WTC11 (cell line): ENCODE results near the gene FCN1. TPM values are rescaled to one million over a fixed set of nuclear protein-coding genes. Genes with fewer than 3 reads are reported as not detected.

Experiments
- ATAC-seq: fragments of 200-7000 bp; cut with Tn5 transposase; 2 replicates; pipeline ENCODE4 v1.10.0; 2021; ENCODE audit warnings: mild to moderate bottlenecking, moderate library complexity
- CTCF ChIA-PET: fragments of 300-600 bp; sonication (Branson Sonifier 250); formaldehyde crosslinking; loops from one replicate; lab custom pipeline; 2021; ENCODE audit warnings: antibody characterized with exemption; lab: Charles Lee
- POLR2A ChIA-PET: fragments of 350-600 bp; sonication (Branson Sonifier 250); formaldehyde crosslinking; loops from one replicate; lab custom pipeline; 2021; ENCODE audit warnings: antibody characterized with exemption; lab: Charles Lee
- DNase-seq: peaks from one replicate; pipeline ENCODE4 v3.0.0; 2021; ENCODE audit warnings: low spot score
- H3K27ac Mint-ChIP-seq: 2 replicates; pipeline ENCODE4 v1.8.0; 2021; ENCODE audit warnings: mixed read lengths
- H3K27me3 Mint-ChIP-seq: 2 replicates; pipeline ENCODE4 v1.8.0; 2021; ENCODE audit warnings: low read depth, mild to moderate bottlenecking, moderate library complexity, mixed read lengths
- H3K36me3 Mint-ChIP-seq: 2 replicates; pipeline ENCODE4 v1.8.0; 2021; ENCODE audit warnings: mixed read lengths
- H3K4me1 Mint-ChIP-seq: 2 replicates; pipeline ENCODE4 v1.8.0; 2022; ENCODE audit warnings: mixed read lengths
- H3K4me3 Mint-ChIP-seq: 2 replicates; pipeline ENCODE4 v1.8.0; 2021; ENCODE audit warnings: mild to moderate bottlenecking, moderate library complexity, mixed read lengths
- H3K9me3 Mint-ChIP-seq: 2 replicates; pipeline ENCODE4 v1.8.0; 2021; ENCODE audit warnings: mixed read lengths
- CREB1 ChIP-seq: sonication (generic); formaldehyde crosslinking; IDR thresholded peaks from 2 replicates; pipeline ENCODE4 v1.8.0; 2023; ENCODE audit warnings: mild to moderate bottlenecking, missing genetic modification reagents
- CREM ChIP-seq: sonication (generic); formaldehyde crosslinking; IDR thresholded peaks from 2 replicates; pipeline ENCODE4 v1.8.1; 2022; ENCODE audit warnings: mild to moderate bottlenecking, missing genetic modification reagents, moderate library complexity
- ERG ChIP-seq: fragments of 250-450 bp; sonication (Bioruptor Pico); IDR thresholded peaks from 2 replicates; pipeline ENCODE4 v1.8.0; 2021; ENCODE audit warnings: mild to moderate bottlenecking
- ESRRA ChIP-seq: sonication (generic); formaldehyde crosslinking; IDR thresholded peaks from 2 replicates; pipeline ENCODE4 v1.8.1; 2022; ENCODE audit warnings: mild to moderate bottlenecking, missing genetic modification reagents, borderline replicate concordance
- MLX ChIP-seq: sonication (generic); formaldehyde crosslinking; IDR thresholded peaks from 2 replicates; pipeline ENCODE4 v1.8.1; 2023; ENCODE audit warnings: mild to moderate bottlenecking, missing genetic modification reagents, moderate library complexity
- NFATC4 ChIP-seq: fragments of 250-450 bp; sonication (Bioruptor Pico); IDR thresholded peaks from 2 replicates; pipeline ENCODE4 v1.9.0; 2021; ENCODE audit warnings: mild to moderate bottlenecking
- NFE2L1 ChIP-seq: sonication (generic); formaldehyde crosslinking; IDR thresholded peaks from 2 replicates; pipeline ENCODE4 v1.8.1; 2023; ENCODE audit warnings: missing genetic modification reagents
- NR1H2 ChIP-seq: sonication (generic); formaldehyde crosslinking; IDR thresholded peaks from 2 replicates; pipeline ENCODE4 v1.9.0; 2021; ENCODE audit warnings: mild to moderate bottlenecking, moderate library complexity, missing genetic modification reagents
- PRDM15 ChIP-seq: sonication (generic); formaldehyde crosslinking; IDR thresholded peaks from 2 replicates; pipeline ENCODE4 v1.8.0; 2022; ENCODE audit warnings: missing genetic modification reagents
- RORB ChIP-seq: fragments of 250-450 bp; sonication (Bioruptor Pico); IDR thresholded peaks from 2 replicates; pipeline ENCODE4 v1.9.0; 2021; ENCODE audit warnings: mild to moderate bottlenecking
- TEAD1 ChIP-seq: sonication (generic); formaldehyde crosslinking; IDR thresholded peaks from 2 replicates; pipeline ENCODE4 v1.8.0; 2022; ENCODE audit warnings: mild to moderate bottlenecking, missing genetic modification reagents
- ZBTB21 ChIP-seq: sonication (generic); formaldehyde crosslinking; IDR thresholded peaks from 2 replicates; pipeline ENCODE4 v1.8.1; 2023; ENCODE audit warnings: mild to moderate bottlenecking, missing genetic modification reagents, borderline replicate concordance
- ZNF396 ChIP-seq: fragments of 250-450 bp; sonication (Bioruptor Pico); IDR thresholded peaks from 2 replicates; pipeline ENCODE4 v1.8.0; 2021; ENCODE audit warnings: mild to moderate bottlenecking, moderate library complexity, borderline replicate concordance
- ZNF416 ChIP-seq: fragments of 250-450 bp; sonication (Bioruptor Pico); IDR thresholded peaks from 2 replicates; pipeline ENCODE4 v1.9.0; 2021; ENCODE audit warnings: mild to moderate bottlenecking, inconsistent platforms
- ZNF671 ChIP-seq: fragments of 250-450 bp; sonication (Bioruptor Pico); IDR thresholded peaks from 2 replicates; pipeline ENCODE4 v1.8.0; 2021; ENCODE audit warnings: mild to moderate bottlenecking
- ZSCAN18 ChIP-seq: fragments of 250-450 bp; sonication (Bioruptor Pico); IDR thresholded peaks from 2 replicates; pipeline ENCODE4 v2.1.2; 2022; ENCODE audit warnings: mild to moderate bottlenecking, moderate library complexity
- total RNA-seq: library from RNA; stranded (reverse); gene quantifications from 3 replicates; pipeline ENCODE4 v1.2.3, GENCODE V29; 2021
- TF ChIP-seq, protein P1 (sequence below): sonication (generic); formaldehyde crosslinking; IDR thresholded peaks from 2 replicates; pipeline ENCODE4 v1.8.1; 2023; ENCODE audit warnings: mild to moderate bottlenecking, missing genetic modification reagents
- TF ChIP-seq, protein P2 (sequence below): fragments of 250-450 bp; sonication (Bioruptor Pico); conservative IDR thresholded peaks from 2 replicates; pipeline ENCODE4 v1.9.0; 2021; ENCODE audit warnings: mild to moderate bottlenecking
- TF ChIP-seq, protein P3 (sequence below): sonication (generic); formaldehyde crosslinking; IDR thresholded peaks from 2 replicates; pipeline ENCODE4 v1.8.1; 2023; ENCODE audit warnings: mild to moderate bottlenecking, missing genetic modification reagents, borderline replicate concordance

Gene FCN1
- total RNA-seq, 1 experiment from 2014 or later: not detected

DNA sequence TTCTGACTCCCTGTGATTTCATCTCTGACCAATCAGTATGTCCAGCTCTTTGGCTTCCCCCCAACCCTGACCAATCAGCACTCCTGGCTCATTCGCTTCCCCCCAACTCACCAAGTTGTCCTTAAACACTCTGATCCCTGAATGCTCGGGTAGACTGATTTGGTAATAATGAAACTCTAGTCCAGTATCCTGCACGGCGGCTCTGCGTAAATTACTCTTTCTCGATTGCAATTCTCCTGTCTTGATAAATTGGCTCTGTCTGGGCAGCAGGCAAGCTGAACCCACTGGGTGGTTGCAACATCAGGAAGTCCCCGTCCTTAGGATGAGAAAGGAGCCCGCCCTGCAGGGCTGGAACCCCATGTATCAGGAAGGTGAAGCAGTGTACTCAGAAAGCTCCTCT is 26.7 kb downstream of the FCN1 start:
- Mint-ChIP-seq H3K4me3 (no peak overlapping the region), H3K27ac (no peak overlapping the region), H3K36me3 (peaks cover 10% of the 10 kb centered on the region)
- peak; percentile 3 for DNase-seq
- ATAC-seq: no peak
- POLR2A ChIA-PET: no interaction called here
- TF ChIP-seq PRDM15 (CRISPR knock-in tag) (no peak), CREB1 (CRISPR knock-in tag) (no peak), MLX (CRISPR knock-in tag) (no peak), ZNF416 (CRISPR knock-in tag) (no peak), ZNF671 (CRISPR knock-in tag) (no peak), NFE2L1 (CRISPR knock-in tag) (no peak), ZBTB21 (CRISPR knock-in tag) (no peak), NR1H2 (CRISPR knock-in tag) (no peak), ZNF396 (CRISPR knock-in tag) (no peak), ESRRA (CRISPR knock-in tag) (no peak), ZSCAN18 (no peak), ERG (CRISPR knock-in tag) (no peak), TEAD1 (CRISPR knock-in tag) (no peak), NFATC4 (CRISPR knock-in tag) (no peak), CREM (CRISPR knock-in tag) (no peak), RORB (CRISPR knock-in tag) (no peak)
- TF ChIP-seq, protein P1, sequence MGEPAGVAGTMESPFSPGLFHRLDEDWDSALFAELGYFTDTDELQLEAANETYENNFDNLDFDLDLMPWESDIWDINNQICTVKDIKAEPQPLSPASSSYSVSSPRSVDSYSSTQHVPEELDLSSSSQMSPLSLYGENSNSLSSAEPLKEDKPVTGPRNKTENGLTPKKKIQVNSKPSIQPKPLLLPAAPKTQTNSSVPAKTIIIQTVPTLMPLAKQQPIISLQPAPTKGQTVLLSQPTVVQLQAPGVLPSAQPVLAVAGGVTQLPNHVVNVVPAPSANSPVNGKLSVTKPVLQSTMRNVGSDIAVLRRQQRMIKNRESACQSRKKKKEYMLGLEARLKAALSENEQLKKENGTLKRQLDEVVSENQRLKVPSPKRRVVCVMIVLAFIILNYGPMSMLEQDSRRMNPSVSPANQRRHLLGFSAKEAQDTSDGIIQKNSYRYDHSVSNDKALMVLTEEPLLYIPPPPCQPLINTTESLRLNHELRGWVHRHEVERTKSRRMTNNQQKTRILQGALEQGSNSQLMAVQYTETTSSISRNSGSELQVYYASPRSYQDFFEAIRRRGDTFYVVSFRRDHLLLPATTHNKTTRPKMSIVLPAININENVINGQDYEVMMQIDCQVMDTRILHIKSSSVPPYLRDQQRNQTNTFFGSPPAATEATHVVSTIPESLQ (CRISPR knock-in tag): no peak
- TF ChIP-seq, protein P2, sequence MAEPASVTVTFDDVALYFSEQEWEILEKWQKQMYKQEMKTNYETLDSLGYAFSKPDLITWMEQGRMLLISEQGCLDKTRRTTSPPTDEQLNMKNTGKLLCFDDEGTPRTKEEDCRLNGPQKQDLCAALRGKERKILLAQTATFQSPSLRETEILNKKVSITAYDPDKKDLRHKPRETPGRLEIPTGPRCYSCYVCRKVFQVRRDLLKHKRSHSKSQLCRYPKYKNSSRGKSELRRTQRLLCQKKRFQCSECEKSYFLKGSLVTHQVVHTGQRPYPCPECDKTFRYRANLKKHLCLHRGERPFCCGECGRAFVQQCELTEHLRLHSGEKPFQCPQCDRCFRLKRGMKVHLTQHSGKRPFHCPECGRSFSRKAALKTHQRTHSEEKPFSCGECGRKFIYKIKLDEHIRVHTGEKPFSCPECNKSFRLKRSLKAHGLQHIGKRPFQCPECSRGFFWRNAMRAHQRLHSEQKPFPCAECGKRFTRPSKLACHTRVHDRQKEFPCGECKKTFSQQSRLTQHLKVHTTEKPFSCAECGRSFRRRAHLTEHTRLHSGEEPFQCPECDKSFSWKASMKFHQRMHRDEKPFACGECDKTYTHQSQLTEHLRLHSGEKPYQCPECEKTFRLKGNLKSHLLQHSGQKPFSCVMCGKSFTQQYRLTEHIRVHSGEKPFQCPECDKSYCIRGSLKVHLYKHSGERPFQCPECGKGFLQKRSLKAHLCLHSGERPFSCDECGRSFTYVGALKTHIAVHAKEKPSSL (CRISPR knock-in tag): no peak
- TF ChIP-seq, protein P3, sequence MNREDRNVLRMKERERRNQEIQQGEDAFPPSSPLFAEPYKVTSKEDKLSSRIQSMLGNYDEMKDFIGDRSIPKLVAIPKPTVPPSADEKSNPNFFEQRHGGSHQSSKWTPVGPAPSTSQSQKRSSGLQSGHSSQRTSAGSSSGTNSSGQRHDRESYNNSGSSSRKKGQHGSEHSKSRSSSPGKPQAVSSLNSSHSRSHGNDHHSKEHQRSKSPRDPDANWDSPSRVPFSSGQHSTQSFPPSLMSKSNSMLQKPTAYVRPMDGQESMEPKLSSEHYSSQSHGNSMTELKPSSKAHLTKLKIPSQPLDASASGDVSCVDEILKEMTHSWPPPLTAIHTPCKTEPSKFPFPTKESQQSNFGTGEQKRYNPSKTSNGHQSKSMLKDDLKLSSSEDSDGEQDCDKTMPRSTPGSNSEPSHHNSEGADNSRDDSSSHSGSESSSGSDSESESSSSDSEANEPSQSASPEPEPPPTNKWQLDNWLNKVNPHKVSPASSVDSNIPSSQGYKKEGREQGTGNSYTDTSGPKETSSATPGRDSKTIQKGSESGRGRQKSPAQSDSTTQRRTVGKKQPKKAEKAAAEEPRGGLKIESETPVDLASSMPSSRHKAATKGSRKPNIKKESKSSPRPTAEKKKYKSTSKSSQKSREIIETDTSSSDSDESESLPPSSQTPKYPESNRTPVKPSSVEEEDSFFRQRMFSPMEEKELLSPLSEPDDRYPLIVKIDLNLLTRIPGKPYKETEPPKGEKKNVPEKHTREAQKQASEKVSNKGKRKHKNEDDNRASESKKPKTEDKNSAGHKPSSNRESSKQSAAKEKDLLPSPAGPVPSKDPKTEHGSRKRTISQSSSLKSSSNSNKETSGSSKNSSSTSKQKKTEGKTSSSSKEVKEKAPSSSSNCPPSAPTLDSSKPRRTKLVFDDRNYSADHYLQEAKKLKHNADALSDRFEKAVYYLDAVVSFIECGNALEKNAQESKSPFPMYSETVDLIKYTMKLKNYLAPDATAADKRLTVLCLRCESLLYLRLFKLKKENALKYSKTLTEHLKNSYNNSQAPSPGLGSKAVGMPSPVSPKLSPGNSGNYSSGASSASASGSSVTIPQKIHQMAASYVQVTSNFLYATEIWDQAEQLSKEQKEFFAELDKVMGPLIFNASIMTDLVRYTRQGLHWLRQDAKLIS (CRISPR knock-in tag): no peak
- TF ChIP-seq, all 79 proteins: peak for 0
- peaks cover 19% of the 10 kb centered on the region for H3K9me3 Mint-ChIP-seq
- CTCF ChIA-PET: interaction anchor here (0.7 kb wide), 1 partner anchor 149 kb away, joined by 3 read pairs; no protein-coding TSS in a partner anchor
- H3K27me3 Mint-ChIP-seq: no peaks in the 10 kb centered on the region; the same call in 1 of the 2 replicates
- no peaks in the 10 kb centered on the region for H3K4me1 Mint-ChIP-seq
